Melanocyte of skin (primary cell): ENCODE data around the gene SYNDIG1. TPM values are rescaled to one million over a fixed set of nuclear protein-coding genes. Genes with fewer than 3 reads are reported as not detected.

Experiments used
- total RNA-seq, 2 donors: library from RNA; depleted of rRNA; stranded (reverse); fragments of >200 nt; gene quantifications; 2 replicates each; pipeline ENCODE4 v1.2.3, GENCODE V29; 2012

Gene SYNDIG1
- under 1 TPM in 1 of 2 donors, not detected in 1; under 0.01 TPM for total RNA-seq

GRCh38 chr20:24469116-24469893 lies at the start of gene SYNDIG1:
Gene SYNDIG1, plus strand, starts transcription at chr20:24469629. Its CDS starts 73,469 bp downstream, at chr20:24543098.

